ENCODE results near the gene SLC10A7. TPM values are rescaled to one million over a fixed set of nuclear protein-coding genes. Genes with fewer than 3 reads are reported as not detected.

The SLC10A7 gene
- total and polyA plus RNA-seq, 10 of the 15 experiments (the other 5 are each of a cell fraction or from before 2014, with no cell fraction given), result 4.6 to 23.7 (median 15.6) TPM

DNA sequence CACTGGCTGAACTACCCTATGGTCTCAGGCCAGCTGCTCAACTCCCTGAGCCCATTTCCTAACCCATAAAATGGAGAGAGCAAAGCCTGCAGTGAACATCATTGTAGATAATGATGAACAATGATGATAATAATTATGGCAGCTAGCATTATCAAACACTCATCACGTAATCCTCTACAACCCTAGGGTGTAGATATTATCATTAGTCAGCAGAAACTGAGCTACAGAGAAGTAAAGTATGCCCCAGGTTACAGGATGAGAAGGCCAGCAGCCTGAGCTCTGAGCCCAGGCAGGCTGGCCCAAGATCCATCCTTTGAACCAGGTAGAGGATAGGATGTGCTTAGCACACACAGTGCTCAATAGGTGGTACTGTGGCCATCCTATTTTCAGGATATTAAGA lies 264.2 kb downstream of the SLC10A7 start:
- DNase-seq (ENCODE audit: low read depth, low spot score) (no peak), ATAC-seq (no peak), FAIRE-seq (no peak)
- intact Hi-C loops (cut with micrococcal nuclease; ENCODE audit: unreplicated experiment) (no loop called here), in situ Hi-C loops (cut with MboI) (no loop called here)
- 100% methylated on average over 1 of the region's 1 CpG for WGBS (ENCODE audit: insufficient coverage, insufficient replicate concordance, low lambda C conversion rate, missing lambda C conversion rate)
- Histone ChIP-seq H3K4me3 (no peak overlapping the region), H3K27me3 (replicated peaks in 1 of 2; ENCODE audit: control insufficient read depth in 2 of 2, insufficient read depth in 2 of 2, low read length in 1 of 2) (no peaks in the 10 kb centered on the region), H3K9ac (ENCODE audit: control insufficient read depth, insufficient read depth, low read length) (no peak overlapping the region), H3K79me2 (ENCODE audit: control insufficient read depth, insufficient read depth, low read length) (no peaks in the 10 kb centered on the region), H2AFZ (ENCODE audit: control insufficient read depth, low read depth, low read length) (no peak overlapping the region), H3K36me3 (ENCODE audit: control insufficient read depth in 2 of 2, insufficient read depth in 2 of 2, low read length in 1 of 2) (no peaks in the 10 kb centered on the region), H3K27ac (ENCODE audit: control insufficient read depth, insufficient read depth) (no peak overlapping the region), H3K4me2 (ENCODE audit: control insufficient read depth, insufficient read depth) (no peak overlapping the region), H3K9me3 (replicated peaks; ENCODE audit: control insufficient read depth, insufficient read depth, low read length) (no peaks in the 10 kb centered on the region), H4K20me1 (ENCODE audit: control insufficient read depth, insufficient read depth) (no peaks in the 10 kb centered on the region), H3K4me1 (ENCODE audit: control insufficient read depth, insufficient read depth, low read length) (no peaks in the 10 kb centered on the region)
- TF ChIP-seq SMAD1 (IDR thresholded peaks at IDR 0.05; ENCODE audit: low read depth, partially characterized antibody) (no peak), CREM (IDR thresholded peaks at IDR 0.05; ENCODE audit: low read depth) (no peak), ZNF217 (IDR thresholded peaks at IDR 0.05) (no peak)
- TF ChIP-seq, protein P1, sequence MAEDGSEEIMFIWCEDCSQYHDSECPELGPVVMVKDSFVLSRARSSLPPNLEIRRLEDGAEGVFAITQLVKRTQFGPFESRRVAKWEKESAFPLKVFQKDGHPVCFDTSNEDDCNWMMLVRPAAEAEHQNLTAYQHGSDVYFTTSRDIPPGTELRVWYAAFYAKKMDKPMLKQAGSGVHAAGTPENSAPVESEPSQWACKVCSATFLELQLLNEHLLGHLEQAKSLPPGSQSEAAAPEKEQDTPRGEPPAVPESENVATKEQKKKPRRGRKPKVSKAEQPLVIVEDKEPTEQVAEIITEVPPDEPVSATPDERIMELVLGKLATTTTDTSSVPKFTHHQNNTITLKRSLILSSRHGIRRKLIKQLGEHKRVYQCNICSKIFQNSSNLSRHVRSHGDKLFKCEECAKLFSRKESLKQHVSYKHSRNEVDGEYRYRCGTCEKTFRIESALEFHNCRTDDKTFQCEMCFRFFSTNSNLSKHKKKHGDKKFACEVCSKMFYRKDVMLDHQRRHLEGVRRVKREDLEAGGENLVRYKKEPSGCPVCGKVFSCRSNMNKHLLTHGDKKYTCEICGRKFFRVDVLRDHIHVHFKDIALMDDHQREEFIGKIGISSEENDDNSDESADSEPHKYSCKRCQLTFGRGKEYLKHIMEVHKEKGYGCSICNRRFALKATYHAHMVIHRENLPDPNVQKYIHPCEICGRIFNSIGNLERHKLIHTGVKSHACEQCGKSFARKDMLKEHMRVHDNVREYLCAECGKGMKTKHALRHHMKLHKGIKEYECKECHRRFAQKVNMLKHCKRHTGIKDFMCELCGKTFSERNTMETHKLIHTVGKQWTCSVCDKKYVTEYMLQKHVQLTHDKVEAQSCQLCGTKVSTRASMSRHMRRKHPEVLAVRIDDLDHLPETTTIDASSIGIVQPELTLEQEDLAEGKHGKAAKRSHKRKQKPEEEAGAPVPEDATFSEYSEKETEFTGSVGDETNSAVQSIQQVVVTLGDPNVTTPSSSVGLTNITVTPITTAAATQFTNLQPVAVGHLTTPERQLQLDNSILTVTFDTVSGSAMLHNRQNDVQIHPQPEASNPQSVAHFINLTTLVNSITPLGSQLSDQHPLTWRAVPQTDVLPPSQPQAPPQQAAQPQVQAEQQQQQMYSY (CRISPR knock-in tag; IDR thresholded peaks at IDR 0.05), result no peak
- POLR2A ChIA-PET, result interaction anchor here (1.6 kb wide), 1 partner anchor 10 kb away, joined by 4 read pairs; no protein-coding TSS in a partner anchor
- RAD21 ChIA-PET (ENCODE audit: unreplicated experiment), result interaction anchor here (0.9 to 2.7 kb wide), 4 partner anchors 10 to 85 kb away, joined by 3 to 11 read pairs (median 4); no protein-coding TSS in a partner anchor
- SMC1A ChIA-PET (ENCODE audit: uncharacterized antibody, unreplicated experiment), result interaction anchor here (1.1 to 3.7 kb wide), 3 partner anchors 10 to 76 kb away, joined by 3 to 21 read pairs (median 15); no protein-coding TSS in a partner anchor
- BruUV-seq (replicated peaks), result no TSS peak
- CTCF ChIA-PET, result interaction anchor here (1.0 to 2.6 kb wide), 3 partner anchors 12 to 86 kb away, joined by 3 to 5 read pairs (median 5); no protein-coding TSS in a partner anchor
